Measurements from ENCODE around the gene VAV3.

VAV3 gene

DNA sequence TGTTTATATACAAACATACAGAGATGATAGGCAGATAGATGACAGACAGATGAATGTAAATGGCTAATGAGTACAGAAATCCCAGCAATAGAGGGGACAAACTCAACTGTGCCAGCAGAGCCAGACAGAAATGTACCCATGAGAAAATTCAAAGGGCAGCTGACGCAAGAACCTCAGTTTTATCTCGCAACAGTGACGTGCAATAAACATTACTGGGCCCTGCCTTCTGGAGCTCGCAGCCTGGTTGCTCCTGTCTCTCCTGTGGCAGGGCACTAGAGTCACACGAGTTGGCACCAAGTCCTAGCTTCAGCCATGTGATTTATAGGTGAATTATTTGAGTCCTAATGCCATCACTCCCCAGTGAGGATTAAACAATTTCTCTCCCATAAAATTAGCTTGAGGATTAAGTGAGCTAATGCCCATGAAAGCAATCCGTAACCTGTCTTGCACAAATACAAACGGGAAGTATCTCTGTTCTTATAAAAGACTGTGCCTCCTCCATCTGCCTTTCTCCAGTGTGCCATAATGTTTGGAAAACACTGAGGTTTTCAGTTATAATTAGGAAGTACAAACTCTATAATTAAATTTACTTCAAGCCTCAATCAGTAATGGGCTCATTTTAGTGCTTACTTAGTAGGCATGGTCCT lies 50.7 kb downstream of the VAV3 start:
- Histone ChIP-seq H3K36me3 (ENCODE audit: control insufficient read depth, low read length) (no peaks in the 10 kb centered on the region), H3K4me3 (ENCODE audit: low read length) (no peak overlapping the region), H4K20me1 (ENCODE audit: control insufficient read depth, insufficient read depth, low read depth, low read length) (no peaks in the 10 kb centered on the region), H3K4me2 (ENCODE audit: low read length) (no peak overlapping the region), H3K4me1 (ENCODE audit: control insufficient read depth, low read length) (no peaks in the 10 kb centered on the region), H3K9me3 (ENCODE audit: control insufficient read depth, insufficient read depth, low read length) (no peaks in the 10 kb centered on the region), H3K79me2 (ENCODE audit: control insufficient read depth, low read length) (no peaks in the 10 kb centered on the region), H3K9me2 (replicated peaks; ENCODE audit: control insufficient read depth, low read length) (no peaks in the 10 kb centered on the region), H3K27me3 (ENCODE audit: control insufficient read depth, low read length) (no peaks in the 10 kb centered on the region), H3F3A (ENCODE audit: control insufficient read depth, insufficient read depth) (no peaks in the 10 kb centered on the region), H3K27ac (ENCODE audit: low read depth, low read length) (no peak overlapping the region)
- no peak for TF ChIP-seq EZH2phosphoT487 (IDR thresholded peaks at IDR 0.05; ENCODE audit: borderline replicate concordance, low read length)
- TF ChIP-seq, protein P1, sequence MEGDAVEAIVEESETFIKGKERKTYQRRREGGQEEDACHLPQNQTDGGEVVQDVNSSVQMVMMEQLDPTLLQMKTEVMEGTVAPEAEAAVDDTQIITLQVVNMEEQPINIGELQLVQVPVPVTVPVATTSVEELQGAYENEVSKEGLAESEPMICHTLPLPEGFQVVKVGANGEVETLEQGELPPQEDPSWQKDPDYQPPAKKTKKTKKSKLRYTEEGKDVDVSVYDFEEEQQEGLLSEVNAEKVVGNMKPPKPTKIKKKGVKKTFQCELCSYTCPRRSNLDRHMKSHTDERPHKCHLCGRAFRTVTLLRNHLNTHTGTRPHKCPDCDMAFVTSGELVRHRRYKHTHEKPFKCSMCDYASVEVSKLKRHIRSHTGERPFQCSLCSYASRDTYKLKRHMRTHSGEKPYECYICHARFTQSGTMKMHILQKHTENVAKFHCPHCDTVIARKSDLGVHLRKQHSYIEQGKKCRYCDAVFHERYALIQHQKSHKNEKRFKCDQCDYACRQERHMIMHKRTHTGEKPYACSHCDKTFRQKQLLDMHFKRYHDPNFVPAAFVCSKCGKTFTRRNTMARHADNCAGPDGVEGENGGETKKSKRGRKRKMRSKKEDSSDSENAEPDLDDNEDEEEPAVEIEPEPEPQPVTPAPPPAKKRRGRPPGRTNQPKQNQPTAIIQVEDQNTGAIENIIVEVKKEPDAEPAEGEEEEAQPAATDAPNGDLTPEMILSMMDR (IDR thresholded peaks at IDR 0.05; ENCODE audit: low read depth, low read length, poor library complexity, severe bottlenecking): no peak

DNA sequence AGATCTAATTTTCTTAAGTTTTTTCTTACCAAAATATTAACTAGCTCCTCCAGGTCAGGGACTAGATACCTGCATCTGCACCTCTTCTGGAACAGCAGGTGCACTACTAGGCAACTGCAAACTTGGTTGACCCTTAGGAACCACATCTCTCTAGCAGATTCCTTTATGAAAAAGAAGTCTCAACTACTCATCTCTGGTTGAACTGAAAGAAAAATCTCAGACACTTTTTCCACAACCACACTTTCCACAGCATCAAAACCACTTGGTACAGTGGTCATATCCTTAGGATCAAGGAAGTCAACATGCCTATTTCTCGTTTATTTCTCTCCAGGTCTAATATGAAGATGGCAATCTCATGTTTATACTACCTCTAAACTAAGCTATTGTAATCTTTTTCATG lies 52.3 kb downstream of the VAV3 start:
- Histone ChIP-seq H3K79me2 (ENCODE audit: control insufficient read depth, low read length) (no peaks in the 10 kb centered on the region), H3K36me3 (ENCODE audit: control insufficient read depth, low read length) (no peaks in the 10 kb centered on the region), H3K4me3 (ENCODE audit: low read length) (no peak overlapping the region), H3K27ac (ENCODE audit: low read depth, low read length) (no peak overlapping the region), H3K9me3 (ENCODE audit: control insufficient read depth, insufficient read depth, low read length) (no peaks in the 10 kb centered on the region), H3K9me2 (replicated peaks; ENCODE audit: control insufficient read depth, low read length) (no peaks in the 10 kb centered on the region), H3K4me1 (ENCODE audit: control insufficient read depth, low read length) (no peaks in the 10 kb centered on the region), H3K27me3 (ENCODE audit: control insufficient read depth, low read length) (no peaks in the 10 kb centered on the region), H4K20me1 (ENCODE audit: control insufficient read depth, insufficient read depth, low read depth, low read length) (no peaks in the 10 kb centered on the region), H3F3A (ENCODE audit: control insufficient read depth, insufficient read depth) (no peaks in the 10 kb centered on the region), H3K4me2 (ENCODE audit: low read length) (no peak overlapping the region)
- TF ChIP-seq EZH2phosphoT487 (IDR thresholded peaks at IDR 0.05; ENCODE audit: borderline replicate concordance, low read length): no peak
- TF ChIP-seq, protein P1 (IDR thresholded peaks at IDR 0.05; ENCODE audit: low read depth, low read length, poor library complexity, severe bottlenecking): no peak

DNA sequence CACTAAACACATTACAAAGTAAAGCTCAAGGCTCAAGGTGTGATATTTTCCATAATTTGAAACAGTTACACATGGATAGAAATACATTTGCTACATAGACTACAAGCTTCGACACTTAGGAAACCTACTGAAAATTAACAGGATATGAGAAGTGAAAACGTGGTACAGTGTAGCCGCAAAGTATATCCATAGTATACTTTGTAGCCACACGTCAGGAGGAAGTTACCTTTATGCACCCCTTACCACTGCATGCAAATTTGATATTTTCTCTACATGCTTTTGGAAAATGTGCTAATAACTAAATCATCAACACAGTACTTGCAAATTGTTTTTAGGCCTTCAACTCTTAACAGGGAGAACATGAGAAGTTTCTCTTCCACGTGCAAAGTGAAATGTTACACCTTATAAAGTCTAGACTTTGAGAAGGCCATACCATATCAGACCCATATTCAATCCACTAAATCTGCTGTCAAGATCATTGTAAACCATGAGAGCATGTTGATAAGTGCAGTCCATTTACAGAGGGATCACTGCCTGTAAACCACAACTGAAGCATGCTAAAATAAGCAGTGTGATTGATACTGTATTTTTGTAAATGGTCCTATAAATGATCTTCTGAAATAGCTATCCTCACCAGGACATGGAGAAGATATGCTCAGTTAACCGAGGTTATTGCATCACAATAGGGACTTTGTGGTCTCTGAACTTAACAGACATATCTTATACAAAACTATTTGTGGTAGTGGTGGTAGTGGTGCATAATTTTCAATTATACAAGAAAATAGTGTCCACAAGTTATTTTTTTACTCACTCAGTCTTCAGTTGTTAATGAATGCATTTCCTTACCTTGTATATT lies 64.7 kb downstream of the VAV3 start:
- H3K27ac ChIP-seq (ENCODE audit: low read depth, low read length): peak overlapping the region; percentile 71
- H3K27me3 ChIP-seq (ENCODE audit: control insufficient read depth, low read length): no peaks in the 10 kb centered on the region
- H3K4me2 ChIP-seq (ENCODE audit: low read length): peak overlapping the region; percentile 67
- H3F3A ChIP-seq (ENCODE audit: control insufficient read depth, insufficient read depth): peaks cover 7% of the 10 kb centered on the region
- H3K9me3 ChIP-seq (ENCODE audit: control insufficient read depth, insufficient read depth, low read length): no peaks in the 10 kb centered on the region
- H3K79me2 ChIP-seq (ENCODE audit: control insufficient read depth, low read length): no peaks in the 10 kb centered on the region
- H3K9me2 ChIP-seq (replicated peaks; ENCODE audit: control insufficient read depth, low read length): no peaks in the 10 kb centered on the region
- peak overlapping the region; percentile 50 for H3K4me3 ChIP-seq (ENCODE audit: low read length)
- TF ChIP-seq, protein P1 (IDR thresholded peaks at IDR 0.05; ENCODE audit: low read depth, low read length, poor library complexity, severe bottlenecking): no peak
- TF ChIP-seq EZH2phosphoT487 (IDR thresholded peaks at IDR 0.05; ENCODE audit: borderline replicate concordance, low read length): no peak
- peaks cover 61% of the 10 kb centered on the region for H3K4me1 ChIP-seq (ENCODE audit: control insufficient read depth, low read length)
- H4K20me1 ChIP-seq (ENCODE audit: control insufficient read depth, insufficient read depth, low read depth, low read length): no peaks in the 10 kb centered on the region
- no peaks in the 10 kb centered on the region for H3K36me3 ChIP-seq (ENCODE audit: control insufficient read depth, low read length)
